K562 (cell line): ENCODE results near the gene PUM1. TPM values are rescaled to one million over a fixed set of nuclear protein-coding genes. Genes with fewer than 3 reads are reported as not detected.
A peak's percentile ranks its signal among the peaks of the same experiment; 100 is the strongest.

Source experiments
- ATF1 ChIP-seq, 2 experiments: fragments of 450-650 bp in 1 of 2; IDR thresholded peaks; 2 replicates each; pipeline ENCODE4 v1.6.1; 2016; ENCODE audit warnings: missing compliant biosample characterization in 1 of 2, missing genetic modification characterization in 1 of 2
- CBX1 ChIP-seq: sonication (generic); IDR thresholded peaks from 2 replicates; pipeline ENCODE4 v1.6.1; 2016; ENCODE audit warnings: antibody characterized with exemption, low read depth, mild to moderate bottlenecking
- CHD2 ChIP-seq: IDR thresholded peaks from 2 replicates; pipeline ENCODE4 v1.6.1; 2011; ENCODE audit warnings: low read depth, low read length
- CREB1 ChIP-seq, 2 experiments: sonication (generic) in 1 of 2; formaldehyde crosslinking in 1 of 2; IDR thresholded peaks; 2 replicates each; pipeline versions ENCODE4 v1.6.1 to v1.8.0; 2012 to 2022; ENCODE audit warnings: inconsistent platforms in 1 of 2, mild to moderate bottlenecking in 1 of 2, missing genetic modification reagents in 1 of 2, moderate library complexity in 1 of 2
- CXXC5 ChIP-seq: fragments of 250-450 bp; sonication (Bioruptor Pico); IDR thresholded peaks from 2 replicates; pipeline ENCODE4 v1.8.0; 2022; ENCODE audit warnings: inconsistent platforms, mild to moderate bottlenecking, moderate library complexity
- GABPB1 ChIP-seq: sonication (generic); formaldehyde crosslinking; IDR thresholded peaks from 2 replicates; pipeline ENCODE4 v1.8.0; 2022; ENCODE audit warnings: mild to moderate bottlenecking, missing genetic modification reagents
- KDM2B ChIP-seq: fragments of 250-450 bp; sonication (Bioruptor Pico); IDR thresholded peaks from 2 replicates; pipeline ENCODE4 v1.8.0; 2021; ENCODE audit warnings: mild to moderate bottlenecking, moderate library complexity
- L3MBTL2 ChIP-seq: fragments of 450-650 bp; IDR thresholded peaks from 2 replicates; pipeline ENCODE4 v1.6.1; 2016; ENCODE audit warnings: mild to moderate bottlenecking, moderate library complexity
- NFE2L1 ChIP-seq: fragments of 450-650 bp; IDR thresholded peaks from 2 replicates; pipeline ENCODE4 v1.6.1; 2016; ENCODE audit warnings: missing genetic modification characterization, low read depth, mild to moderate bottlenecking, missing compliant biosample characterization, moderate library complexity, borderline replicate concordance
- NR4A1 ChIP-seq, 2 experiments: fragments of 250-450 bp in 1 of 2; fragments of 450-650 bp in 1 of 2; sonication (Bioruptor Pico) in 1 of 2; IDR thresholded peaks; 2 replicates each; pipeline versions ENCODE4 v1.4.0 to v1.6.1; 2016 to 2020; ENCODE audit warnings: mild to moderate bottlenecking in 2 of 2, missing compliant biosample characterization in 1 of 2, missing genetic modification characterization in 1 of 2, moderate library complexity in 1 of 2
- PHB ChIP-seq: fragments of 250-450 bp; sonication (Bioruptor Pico); IDR thresholded peaks from 2 replicates; pipeline ENCODE4 v1.5.0; 2021
- SP1 ChIP-seq: sonication (generic); formaldehyde crosslinking; IDR thresholded peaks from 2 replicates; pipeline ENCODE4 v1.8.1; 2022; ENCODE audit warnings: mild to moderate bottlenecking, missing genetic modification reagents
- TAF7 ChIP-seq: fragments of 450-650 bp; IDR thresholded peaks from 2 replicates; pipeline ENCODE4 v1.6.1; 2016; ENCODE audit warnings: missing genetic modification characterization, missing compliant biosample characterization
- ZNF232 ChIP-seq: sonication (generic); formaldehyde crosslinking; IDR thresholded peaks from 2 replicates; pipeline ENCODE4 v1.8.0; 2022; ENCODE audit warnings: mild to moderate bottlenecking, missing genetic modification reagents
- ZNF717 ChIP-seq: fragments of 250-450 bp; sonication (Bioruptor Pico); IDR thresholded peaks from 2 replicates; pipeline ENCODE4 v1.5.0; 2021
- polyA plus RNA-seq, 8 experiments: library from polyadenylated mRNA; depleted of rRNA in 4 of 8; stranded (reverse) in 5 of 8; unstranded in 3 of 8; fragments of >200 nt; fragmentation: Nextera tagmentation in 2 of 8; fragmentation: Illumina TruSeq in 1 of 8; extraction: Ambion mirVana in 2 of 8; extraction: Trizol in 1 of 8; gene quantifications; 2 replicates each; pipeline versions ENCODE4 v1.2.1 to v1.2.3, GENCODE V29; 2011 to 2014; ENCODE audit warnings: inconsistent platforms in 1 of 8, missing spikeins in 1 of 8
- total RNA-seq, 7 experiments: library from RNA; depleted of rRNA in 6 of 7; stranded (reverse); fragments of >200 nt in 6 of 7; fragmentation: Illumina TruSeq in 2 of 7; extraction: Trizol in 2 of 7; gene quantifications; 2 replicates each; pipeline versions ENCODE4 v1.2.1 to v1.2.3, GENCODE V29; 2011 to 2021; ENCODE audit warnings: low replicate concordance in 1 of 7
- TF ChIP-seq, protein P1 (sequence below): sonication (generic); formaldehyde crosslinking; IDR thresholded peaks from 2 replicates; pipeline ENCODE4 v1.8.0; 2022; ENCODE audit warnings: mild to moderate bottlenecking, missing genetic modification reagents
- TF ChIP-seq, protein P2 (sequence below): fragments of 450-650 bp; IDR thresholded peaks from 2 replicates; pipeline ENCODE4 v1.6.1; 2017; ENCODE audit warnings: antibody characterized with exemption, mild to moderate bottlenecking
- TF ChIP-seq, protein P3 (sequence below), 2 experiments: fragments of 250-450 bp in 1 of 2; fragments of 450-650 bp in 1 of 2; sonication (Bioruptor Pico) in 1 of 2; IDR thresholded peaks; 2 replicates each; pipeline versions ENCODE4 v1.6.1 to v1.8.0; 2016 to 2021; ENCODE audit warnings: mild to moderate bottlenecking in 2 of 2, moderate library complexity in 2 of 2, missing compliant biosample characterization in 1 of 2, missing genetic modification characterization in 1 of 2

The PUM1 gene
- total and polyA plus RNA-seq, 9 of the 15 experiments (the other 6 are each of a cell fraction or from before 2014, with no cell fraction given) = 37.7 to 104 (median 55.7) TPM

DNA sequence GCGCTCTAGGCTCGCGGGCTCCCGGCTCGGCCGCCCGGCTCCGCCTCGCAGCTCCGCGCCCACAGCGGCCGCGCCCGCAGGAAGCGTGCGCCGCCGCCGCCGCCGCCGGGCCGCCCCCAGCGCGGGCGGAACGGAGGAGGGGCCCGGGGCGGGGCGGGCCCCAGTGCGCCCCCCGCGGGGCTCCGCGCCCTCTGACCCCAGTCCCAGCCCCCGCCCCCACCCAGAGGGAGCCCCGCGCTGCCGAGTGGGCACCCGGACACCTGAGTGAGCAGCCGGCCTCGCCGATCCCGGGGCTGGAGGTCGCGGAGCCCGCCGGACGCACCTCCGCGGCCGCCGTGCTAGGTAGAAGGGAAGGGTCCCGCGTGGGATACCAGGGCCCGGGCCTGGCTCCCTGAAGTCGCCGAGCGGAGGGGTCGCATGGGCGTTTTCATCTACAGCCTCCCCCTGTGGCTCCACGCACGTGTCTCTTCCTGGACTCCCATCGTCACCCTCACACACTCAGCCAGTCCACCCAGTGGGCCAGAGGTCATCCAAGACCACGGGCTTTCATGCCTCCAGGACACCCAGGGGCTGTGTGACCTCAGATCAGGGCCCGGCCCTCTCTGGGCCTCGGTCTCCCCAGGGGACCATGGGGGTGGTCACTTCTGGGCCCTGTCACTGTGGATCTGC is 156.7 kb downstream of the PUM1 start, which contains the start of gene SDC3 (continued):
- TF ChIP-seq TAF7 (tag) (no peak), CBX1 (no peak), GABPB1 (CRISPR knock-in tag) (0 out of 2 replicates have a peak, but pooled peaks have one; percentile 60), ATF1 (CRISPR knock-in tag; IDR thresholded peaks at IDR 0.05) (no peak), ATF1 (tag; IDR thresholded peaks at IDR 0.05) (0 out of 2 replicates have a peak, but pooled peaks have one; percentile 23), PHB (no peak), CXXC5 (peak; percentile 46), ZNF717 (CRISPR knock-in tag) (no peak), CREB1 (IDR thresholded peaks at IDR 0.05) (no peak), CREB1 (CRISPR knock-in tag; IDR thresholded peaks at IDR 0.05) (no peak), NR4A1 (CRISPR knock-in tag; IDR thresholded peaks at IDR 0.05) (no peak), NR4A1 (tag; IDR thresholded peaks at IDR 0.05) (peak; percentile 60; the same call in 1 of the 2 replicates), KDM2B (CRISPR knock-in tag) (peak; percentile 75; the same call in 1 of the 2 replicates), CHD2 (no peak), L3MBTL2 (peak; percentile 78), ZNF232 (no peak), SP1 (CRISPR knock-in tag) (peak; percentile 37; the same call in 1 of the 2 replicates), NFE2L1 (tag) (no peak)
- TF ChIP-seq, protein P1, sequence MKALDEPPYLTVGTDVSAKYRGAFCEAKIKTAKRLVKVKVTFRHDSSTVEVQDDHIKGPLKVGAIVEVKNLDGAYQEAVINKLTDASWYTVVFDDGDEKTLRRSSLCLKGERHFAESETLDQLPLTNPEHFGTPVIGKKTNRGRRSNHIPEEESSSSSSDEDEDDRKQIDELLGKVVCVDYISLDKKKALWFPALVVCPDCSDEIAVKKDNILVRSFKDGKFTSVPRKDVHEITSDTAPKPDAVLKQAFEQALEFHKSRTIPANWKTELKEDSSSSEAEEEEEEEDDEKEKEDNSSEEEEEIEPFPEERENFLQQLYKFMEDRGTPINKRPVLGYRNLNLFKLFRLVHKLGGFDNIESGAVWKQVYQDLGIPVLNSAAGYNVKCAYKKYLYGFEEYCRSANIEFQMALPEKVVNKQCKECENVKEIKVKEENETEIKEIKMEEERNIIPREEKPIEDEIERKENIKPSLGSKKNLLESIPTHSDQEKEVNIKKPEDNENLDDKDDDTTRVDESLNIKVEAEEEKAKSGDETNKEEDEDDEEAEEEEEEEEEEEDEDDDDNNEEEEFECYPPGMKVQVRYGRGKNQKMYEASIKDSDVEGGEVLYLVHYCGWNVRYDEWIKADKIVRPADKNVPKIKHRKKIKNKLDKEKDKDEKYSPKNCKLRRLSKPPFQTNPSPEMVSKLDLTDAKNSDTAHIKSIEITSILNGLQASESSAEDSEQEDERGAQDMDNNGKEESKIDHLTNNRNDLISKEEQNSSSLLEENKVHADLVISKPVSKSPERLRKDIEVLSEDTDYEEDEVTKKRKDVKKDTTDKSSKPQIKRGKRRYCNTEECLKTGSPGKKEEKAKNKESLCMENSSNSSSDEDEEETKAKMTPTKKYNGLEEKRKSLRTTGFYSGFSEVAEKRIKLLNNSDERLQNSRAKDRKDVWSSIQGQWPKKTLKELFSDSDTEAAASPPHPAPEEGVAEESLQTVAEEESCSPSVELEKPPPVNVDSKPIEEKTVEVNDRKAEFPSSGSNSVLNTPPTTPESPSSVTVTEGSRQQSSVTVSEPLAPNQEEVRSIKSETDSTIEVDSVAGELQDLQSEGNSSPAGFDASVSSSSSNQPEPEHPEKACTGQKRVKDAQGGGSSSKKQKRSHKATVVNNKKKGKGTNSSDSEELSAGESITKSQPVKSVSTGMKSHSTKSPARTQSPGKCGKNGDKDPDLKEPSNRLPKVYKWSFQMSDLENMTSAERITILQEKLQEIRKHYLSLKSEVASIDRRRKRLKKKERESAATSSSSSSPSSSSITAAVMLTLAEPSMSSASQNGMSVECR (CRISPR knock-in tag) = 0 out of 2 replicates have a peak, but pooled peaks have one; percentile 30
- TF ChIP-seq, protein P2, sequence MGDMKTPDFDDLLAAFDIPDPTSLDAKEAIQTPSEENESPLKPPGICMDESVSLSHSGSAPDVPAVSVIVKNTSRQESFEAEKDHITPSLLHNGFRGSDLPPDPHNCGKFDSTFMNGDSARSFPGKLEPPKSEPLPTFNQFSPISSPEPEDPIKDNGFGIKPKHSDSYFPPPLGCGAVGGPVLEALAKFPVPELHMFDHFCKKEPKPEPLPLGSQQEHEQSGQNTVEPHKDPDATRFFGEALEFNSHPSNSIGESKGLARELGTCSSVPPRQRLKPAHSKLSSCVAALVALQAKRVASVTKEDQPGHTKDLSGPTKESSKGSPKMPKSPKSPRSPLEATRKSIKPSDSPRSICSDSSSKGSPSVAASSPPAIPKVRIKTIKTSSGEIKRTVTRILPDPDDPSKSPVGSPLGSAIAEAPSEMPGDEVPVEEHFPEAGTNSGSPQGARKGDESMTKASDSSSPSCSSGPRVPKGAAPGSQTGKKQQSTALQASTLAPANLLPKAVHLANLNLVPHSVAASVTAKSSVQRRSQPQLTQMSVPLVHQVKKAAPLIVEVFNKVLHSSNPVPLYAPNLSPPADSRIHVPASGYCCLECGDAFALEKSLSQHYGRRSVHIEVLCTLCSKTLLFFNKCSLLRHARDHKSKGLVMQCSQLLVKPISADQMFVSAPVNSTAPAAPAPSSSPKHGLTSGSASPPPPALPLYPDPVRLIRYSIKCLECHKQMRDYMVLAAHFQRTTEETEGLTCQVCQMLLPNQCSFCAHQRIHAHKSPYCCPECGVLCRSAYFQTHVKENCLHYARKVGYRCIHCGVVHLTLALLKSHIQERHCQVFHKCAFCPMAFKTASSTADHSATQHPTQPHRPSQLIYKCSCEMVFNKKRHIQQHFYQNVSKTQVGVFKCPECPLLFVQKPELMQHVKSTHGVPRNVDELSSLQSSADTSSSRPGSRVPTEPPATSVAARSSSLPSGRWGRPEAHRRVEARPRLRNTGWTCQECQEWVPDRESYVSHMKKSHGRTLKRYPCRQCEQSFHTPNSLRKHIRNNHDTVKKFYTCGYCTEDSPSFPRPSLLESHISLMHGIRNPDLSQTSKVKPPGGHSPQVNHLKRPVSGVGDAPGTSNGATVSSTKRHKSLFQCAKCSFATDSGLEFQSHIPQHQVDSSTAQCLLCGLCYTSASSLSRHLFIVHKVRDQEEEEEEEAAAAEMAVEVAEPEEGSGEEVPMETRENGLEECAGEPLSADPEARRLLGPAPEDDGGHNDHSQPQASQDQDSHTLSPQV = peak; percentile 64
- TF ChIP-seq, protein P3, sequence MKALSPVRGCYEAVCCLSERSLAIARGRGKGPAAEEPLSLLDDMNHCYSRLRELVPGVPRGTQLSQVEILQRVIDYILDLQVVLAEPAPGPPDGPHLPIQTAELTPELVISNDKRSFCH (CRISPR knock-in tag; IDR thresholded peaks at IDR 0.05) = no peak
- TF ChIP-seq, protein P3 (tag; IDR thresholded peaks at IDR 0.05) = no peak
